ENCODE measurements around the gene HDGFL2.

- TF ChIP-seq MAX (IDR thresholded peaks at IDR 0.05) (peak; percentile 100), EGR1 (IDR thresholded peaks at IDR 0.05; ENCODE audit: low read depth in 2 of 2) (peak; percentile 67 to 97), TAF1 (conservative IDR thresholded peaks at IDR 0.05) (no peak), CTCF (IDR thresholded peaks at IDR 0.05; ENCODE audit: low read depth, low read length, missing input control) (peak; percentile 65), JUND (IDR thresholded peaks at IDR 0.05) (peak; percentile 62 to 71)
- TF ChIP-seq, protein P1, sequence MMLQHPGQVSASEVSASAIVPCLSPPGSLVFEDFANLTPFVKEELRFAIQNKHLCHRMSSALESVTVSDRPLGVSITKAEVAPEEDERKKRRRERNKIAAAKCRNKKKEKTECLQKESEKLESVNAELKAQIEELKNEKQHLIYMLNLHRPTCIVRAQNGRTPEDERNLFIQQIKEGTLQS (IDR thresholded peaks at IDR 0.05): no peak
These were observed 75.5 kb downstream of the HDGFL2 start for GRCh38 chr19:4547303-4548237.

All from liver (tissue), 3 donors.